Activated CD8-positive, alpha-beta memory T cell treated with anti-CD3 and anti-CD28 coated beads, Interleukin-2, amount 50 U/mL, for 1 hour (primary cell): ENCODE data around the gene NRCAM.
"Not testable (repeated sequence)": the region's sequence is repeated elsewhere in the genome, so short reads cannot be mapped to it uniquely, and the experiment has no call there.

Experiments
- DNase-seq: peaks from one replicate; pipeline ENCODE4 v3.0.0-alpha.2; 2020; ENCODE audit errors: extremely low read depth

Gene NRCAM

DNA sequence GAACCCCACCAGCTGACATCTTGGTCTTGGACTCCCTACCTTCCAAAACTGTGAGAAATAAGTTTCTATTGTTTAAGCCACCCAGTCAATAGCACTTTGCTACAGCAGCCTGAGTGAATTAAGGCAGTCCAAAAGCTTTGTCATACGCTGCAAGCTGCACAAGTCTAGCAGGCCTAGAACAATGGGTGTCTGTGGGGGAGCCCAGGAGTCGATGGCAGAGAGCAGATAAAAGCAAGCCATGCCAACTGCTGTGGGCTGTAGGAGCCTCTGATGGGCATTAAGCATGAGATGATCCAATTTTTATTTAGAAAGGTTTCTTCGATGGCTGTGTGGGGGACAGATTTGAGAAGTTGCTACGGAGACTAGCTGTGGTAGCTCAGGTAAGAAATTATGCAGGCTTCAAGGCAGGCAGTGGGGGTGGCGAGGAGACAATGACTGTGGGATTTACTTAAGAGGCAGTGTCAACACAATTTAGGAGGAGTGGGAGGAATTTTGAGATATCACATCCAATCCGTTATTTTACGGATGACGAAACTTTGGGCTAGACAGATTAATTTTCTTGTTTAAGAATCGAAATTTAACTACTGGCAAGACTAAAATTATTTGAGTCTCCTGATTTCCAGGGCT, 110.4 kb downstream of the NRCAM start:
- no peak for DNase-seq

DNA sequence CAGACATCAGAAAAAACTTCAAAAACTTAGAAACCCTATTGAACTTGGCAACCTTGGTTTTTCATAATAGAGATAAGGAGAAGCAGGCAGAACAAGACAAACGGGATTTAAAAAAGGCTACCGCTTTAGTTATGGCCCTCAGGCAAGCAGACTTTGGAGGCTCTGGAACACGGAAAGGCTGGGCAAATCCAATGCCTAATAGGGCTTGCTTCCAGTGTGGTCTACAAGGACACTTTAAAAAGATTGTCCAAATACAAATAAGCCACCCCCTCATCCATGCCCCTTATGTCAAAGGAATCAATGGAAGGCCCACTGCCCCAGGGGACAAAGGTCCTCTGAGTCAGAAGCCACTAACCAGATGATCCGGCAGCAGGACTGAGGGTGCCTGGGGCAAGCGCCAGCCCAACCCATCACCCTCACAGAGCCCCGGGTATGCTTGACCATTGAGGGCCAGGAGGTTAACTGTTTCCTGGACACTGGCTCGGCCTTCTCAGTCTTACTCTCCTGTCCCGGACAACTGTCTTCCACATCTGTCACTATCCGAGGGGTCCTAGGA, 115.3 kb downstream of the NRCAM start:
- DNase-seq = no peak

DNA sequence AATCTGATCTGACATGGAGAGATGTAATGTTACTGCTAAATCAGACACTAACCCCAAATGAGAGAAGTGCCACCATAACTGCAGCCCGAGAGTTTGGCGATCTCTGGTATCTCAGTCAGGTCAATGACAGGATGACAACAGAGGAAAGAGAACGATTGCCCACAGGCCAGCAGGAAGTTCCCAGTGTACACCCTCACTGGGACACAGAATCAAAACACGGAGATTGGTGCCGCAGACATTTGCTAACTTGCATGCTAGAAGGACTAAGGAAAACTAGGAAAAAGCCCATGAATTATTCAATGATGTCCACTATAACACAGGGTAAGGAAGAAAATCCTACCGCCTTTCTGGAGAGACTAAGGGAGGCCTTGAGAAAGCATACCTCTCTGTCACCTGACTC, 115.8 kb downstream of the NRCAM start:
- DNase-seq = not testable (repeated sequence)

DNA sequence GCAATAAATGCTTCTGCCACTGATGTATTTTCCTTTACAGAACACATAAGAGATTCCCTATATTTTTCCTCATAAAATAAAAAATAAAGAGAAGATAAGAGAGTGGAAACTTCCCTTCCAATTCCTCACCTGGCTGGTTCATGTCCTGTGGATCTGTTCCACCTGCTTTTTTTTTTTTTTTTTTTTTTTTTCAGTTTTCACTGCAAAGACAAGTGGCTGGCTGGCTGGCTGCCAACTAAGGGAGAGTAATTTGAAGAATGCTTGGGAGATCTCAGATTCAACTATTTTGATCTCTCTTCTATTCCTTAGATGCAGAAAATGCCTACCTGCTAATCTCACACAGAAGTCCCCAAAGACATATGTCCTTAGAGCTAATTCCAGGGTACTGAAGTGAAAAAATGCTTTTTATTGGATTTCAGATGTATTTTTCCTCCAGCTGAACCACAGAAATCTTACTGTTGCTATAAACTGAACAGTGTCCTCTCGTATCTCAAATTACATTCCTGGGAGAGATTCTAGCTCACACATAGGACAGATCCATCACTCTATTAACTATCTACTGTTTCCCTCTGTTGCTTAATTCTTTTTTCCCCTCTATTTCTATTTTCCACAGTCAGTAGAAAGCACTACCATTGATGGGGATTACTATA, 120.8 kb downstream of the NRCAM start:
- no peak for DNase-seq

DNA sequence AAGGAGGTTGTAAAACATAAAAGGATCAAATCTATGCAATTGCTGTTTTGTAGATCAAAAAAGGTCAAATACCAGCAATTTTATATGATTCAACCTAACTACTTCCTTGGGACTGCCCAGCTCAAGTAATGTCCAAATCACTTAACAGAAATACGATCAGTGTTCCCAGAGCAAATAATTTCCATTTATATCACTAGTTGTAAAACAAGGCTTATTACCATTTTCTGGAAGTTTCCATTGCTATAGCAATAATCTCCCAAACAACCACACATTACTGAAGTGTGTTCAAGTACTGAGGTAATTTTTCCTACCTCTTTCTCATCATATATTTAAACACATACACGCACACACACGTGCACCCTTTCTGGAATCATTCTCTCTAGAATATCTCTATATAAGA, 123.3 kb downstream of the NRCAM start:
- DNase-seq = no peak

DNA sequence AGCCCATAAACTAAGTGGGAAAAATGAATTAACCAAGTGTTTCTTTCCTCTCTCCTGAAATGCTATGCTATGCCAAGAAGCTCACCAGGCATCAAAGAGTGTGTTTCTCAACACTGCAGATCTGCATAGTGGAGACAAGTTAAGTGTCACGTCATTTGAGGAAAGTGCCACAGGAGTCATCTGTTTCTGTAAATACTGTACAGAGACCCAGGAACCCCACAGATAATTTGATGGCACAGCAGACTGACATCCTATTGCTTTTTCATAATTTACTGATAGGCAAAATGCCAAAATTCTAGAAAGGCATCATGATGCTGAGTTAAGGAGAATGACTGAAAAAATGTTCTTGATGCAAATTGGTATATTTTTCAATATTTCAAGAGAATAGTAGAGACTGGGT, 124.3 kb downstream of the NRCAM start:
- DNase-seq = no peak

DNA sequence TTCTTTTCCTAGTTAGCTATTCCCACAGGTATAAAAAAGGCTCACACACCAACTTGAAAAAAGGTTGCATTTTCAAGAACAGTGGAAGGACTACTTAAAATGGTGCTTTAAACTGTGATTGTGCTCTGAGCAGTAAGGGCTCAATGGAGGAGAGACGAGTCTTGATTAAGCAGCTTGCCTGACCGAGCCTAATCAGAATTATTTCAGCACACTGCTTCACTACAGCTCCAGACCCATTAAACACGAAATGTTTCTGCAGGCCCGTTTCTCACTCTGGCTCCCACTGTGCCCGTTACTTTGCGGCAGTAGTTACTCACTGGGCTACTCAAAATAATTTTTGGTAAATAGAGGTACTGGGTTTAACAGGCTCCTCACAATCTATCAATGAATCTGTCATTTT, 126.0 kb downstream of the NRCAM start:
- DNase-seq = no peak

DNA sequence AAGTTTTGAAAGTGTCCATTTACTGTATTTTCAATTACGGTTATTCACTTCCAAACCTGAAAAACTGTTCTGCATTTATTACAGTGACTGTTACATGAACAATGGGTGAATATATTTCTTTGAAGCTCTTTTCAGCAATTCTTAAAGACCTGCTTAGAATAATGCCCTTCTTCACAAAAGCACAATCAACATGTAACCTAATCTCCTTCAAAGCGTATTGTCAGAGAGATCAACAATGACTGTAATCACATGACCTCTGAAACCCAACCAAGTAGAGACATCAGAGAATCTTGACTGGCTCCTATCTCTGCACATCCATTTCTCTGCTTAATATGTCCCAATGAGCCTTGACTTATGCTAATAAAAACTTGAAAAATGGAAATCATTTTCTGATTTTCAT, 126.7 kb downstream of the NRCAM start:
- DNase-seq = no peak

DNA sequence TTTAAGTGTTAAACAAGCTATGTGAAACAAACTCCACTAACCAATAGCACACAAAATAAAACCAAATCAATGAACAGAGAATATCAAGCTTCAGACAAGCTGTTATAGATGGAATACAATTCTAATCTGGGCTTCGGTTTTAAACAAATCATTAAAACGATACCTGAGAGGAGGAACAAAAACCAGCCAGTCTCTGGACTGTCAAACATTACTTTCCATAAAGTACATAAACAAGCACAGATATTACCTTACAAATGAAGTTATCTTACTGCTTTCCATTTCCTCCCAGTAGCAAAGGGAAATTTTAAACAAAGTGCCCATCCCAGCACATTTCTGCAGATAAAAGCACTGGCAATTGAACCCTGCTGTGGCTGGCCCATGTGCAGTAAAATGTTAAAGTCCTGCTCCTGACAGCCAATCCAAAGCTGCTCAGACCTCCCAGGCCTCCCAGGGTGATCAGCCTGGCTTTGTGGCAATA, 128.0 kb downstream of the NRCAM start:
- no peak for DNase-seq

DNA sequence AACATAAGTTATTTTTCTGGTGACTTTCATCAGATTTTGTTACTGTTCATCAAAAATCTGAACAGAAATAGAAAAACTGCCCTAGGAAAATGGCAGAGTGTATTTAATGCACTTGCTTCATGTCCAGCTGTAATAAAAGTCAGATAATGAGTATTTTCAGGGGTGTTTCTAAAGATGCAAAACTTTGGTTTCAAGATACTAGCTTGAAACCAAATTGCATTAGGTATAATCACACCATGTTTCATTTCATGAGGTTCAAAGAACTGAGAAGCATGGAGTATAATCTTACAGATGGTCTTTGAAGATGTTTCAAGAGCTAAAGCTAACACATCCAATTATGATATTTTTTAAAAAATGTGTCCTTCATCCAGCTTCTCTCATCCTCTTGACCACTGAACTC, 128.9 kb downstream of the NRCAM start:
- no peak for DNase-seq

DNA sequence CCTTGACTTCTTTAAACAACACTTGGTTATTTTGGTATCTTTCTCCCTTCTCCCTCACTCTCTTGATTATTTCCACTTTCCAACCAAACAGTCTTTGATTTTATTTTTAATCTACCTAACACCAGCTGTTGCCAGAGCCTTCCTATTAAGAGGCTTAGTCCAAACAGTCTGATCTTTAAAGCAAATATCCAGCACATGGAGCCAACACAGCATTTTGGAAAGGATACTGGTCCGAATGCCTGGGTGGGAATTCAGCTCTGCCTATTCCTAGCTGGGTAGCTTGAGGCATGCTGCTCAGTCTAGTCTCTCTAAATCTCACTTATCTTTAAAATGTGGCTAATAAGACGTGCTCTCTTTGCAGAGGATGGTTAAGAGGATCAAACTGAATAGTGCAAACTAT, 129.3 kb downstream of the NRCAM start:
- DNase-seq = no peak

DNA sequence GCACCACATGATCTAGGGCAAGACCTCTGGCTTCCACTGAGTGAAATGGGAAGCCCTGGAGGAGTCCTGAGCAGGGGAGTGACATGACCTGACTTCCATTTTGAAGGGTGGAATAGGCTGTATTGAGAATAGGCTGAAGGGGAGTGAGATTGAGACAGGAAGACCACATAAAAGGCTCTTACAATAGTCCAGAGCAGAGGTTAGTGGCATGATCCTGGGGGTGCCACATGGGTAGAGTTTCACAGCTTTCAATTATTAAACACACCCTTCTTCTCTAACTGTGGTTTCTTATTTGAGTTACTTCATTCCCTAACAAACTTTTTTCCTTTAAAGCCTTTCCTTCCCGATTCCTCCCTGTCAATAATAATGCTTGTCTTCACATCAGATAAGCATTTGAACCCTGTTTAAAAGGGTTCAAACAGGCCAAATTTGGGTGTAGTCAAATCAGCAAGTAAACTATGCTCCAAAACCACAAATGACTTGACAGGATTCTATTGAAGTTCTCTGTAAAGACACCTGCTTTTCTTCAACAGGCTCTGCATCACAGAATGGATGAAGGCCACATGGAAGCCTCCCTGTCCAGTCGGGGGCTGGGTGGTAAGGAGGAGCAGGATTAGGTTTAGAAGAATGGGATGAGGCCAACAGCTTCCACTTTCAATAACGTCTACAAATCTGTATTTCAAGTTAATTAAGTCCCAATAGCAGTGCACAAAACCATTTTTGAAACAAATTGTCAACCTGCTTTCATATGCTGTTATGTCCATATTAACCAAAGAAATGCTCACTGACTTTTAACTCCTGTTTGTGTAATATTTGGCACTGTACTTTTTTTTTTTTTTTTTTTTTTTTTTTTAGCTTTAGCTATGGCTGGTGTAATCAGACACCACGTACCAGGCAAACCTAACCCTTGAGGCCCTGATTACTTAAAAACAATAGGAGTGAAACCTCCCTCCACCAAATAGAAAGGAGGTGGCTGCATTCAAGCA, 131.9 kb downstream of the NRCAM start:
- no peak for DNase-seq

DNA sequence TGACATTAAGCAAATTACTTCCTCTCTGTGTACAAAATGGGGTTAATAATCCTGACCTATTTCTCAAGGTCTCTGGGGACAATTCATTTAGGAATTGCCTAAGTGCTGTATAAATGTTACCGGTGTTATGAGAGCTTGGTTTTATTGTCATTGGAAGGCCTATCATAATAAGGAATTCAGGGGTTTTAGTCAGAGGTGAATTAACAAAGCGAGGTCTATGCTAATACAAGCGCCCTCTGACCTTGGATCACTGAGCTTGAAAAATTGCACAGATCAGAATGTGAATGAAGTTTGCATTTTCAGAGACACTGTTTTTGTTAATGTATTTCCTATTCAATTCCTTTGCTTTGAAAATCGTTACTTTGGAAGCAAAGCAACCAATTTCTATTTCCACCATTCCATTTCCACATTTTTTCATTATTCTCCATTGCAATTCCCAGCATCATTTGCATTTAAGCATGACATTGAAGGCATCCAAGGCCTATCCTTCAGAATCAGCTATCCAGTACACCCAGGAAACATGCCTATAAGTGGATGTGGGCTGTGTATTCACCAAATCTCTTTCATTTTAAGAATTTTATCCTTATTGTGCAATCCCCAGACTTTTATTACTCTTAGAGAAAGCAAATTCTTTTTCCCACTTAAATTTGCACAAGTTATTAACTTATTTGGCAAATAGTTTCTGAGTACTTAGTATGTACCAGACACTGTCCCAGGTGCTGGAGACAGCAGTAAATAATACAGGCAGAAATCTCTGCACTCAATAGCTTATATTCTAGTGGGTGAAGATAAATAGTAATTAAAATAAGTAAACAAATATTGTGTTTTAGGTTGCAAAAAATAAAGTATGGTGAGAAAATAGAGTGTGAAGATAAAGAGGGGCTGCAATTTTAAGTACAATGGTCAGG, 133.1 kb downstream of the NRCAM start:
- DNase-seq = no peak

DNA sequence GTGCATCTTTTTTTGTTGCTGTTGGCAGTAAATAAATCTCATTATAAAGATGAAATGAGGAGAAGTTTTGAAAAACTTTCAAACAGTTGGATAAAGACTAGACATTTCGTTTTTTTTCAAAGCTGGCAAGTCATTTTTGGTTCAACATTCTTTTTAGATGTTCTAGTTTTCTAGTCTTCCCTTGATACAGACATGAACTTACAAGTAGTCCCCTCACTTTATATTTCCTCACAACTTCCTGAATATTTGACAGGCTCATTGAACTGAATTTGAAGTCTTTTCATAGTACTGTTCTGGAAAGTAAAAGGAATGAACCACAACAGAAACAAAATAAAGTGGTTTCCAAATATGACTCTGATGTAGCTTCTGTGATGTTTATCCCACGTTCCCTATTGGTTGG, 134.2 kb downstream of the NRCAM start:
- DNase-seq = no peak

DNA sequence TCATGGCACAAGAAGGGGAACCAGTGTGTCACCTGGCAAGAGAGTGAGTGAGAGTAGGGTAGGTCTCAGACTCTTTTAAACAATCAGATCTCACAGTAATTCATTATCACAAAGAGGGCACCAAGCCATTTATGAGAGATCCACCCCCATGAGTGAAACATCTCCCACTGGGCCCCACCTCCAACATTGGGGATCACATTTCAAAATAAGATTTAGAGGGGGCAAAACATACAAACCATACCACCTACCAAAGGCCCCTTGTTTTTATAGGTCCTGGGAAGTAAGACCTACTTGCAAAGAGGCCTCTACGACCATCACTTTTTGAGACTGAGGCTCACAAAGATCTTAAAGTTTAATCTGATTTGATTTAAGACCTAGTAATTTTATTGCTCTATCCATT, 134.9 kb downstream of the NRCAM start:
- no peak for DNase-seq

DNA sequence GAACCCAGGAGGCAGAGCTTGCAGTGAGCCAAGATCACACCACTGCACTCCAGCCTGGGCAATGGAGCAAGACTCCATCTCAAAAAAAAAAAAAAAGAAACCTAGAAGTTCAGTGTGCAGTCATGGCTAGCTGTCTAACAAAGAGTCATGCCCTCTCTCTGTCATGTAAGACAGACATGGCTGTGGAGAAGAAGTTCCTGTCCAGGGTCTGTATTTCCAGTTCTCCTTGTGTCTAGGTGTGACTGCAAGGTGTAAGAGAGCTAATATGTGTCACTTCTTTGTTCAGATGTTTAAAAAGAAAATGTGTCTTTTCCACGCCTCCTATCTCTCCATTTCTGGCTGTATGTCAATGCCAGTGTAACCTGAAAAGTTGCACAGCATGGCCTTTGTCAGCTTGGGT, 139.5 kb downstream of the NRCAM start:
- no peak for DNase-seq

DNA sequence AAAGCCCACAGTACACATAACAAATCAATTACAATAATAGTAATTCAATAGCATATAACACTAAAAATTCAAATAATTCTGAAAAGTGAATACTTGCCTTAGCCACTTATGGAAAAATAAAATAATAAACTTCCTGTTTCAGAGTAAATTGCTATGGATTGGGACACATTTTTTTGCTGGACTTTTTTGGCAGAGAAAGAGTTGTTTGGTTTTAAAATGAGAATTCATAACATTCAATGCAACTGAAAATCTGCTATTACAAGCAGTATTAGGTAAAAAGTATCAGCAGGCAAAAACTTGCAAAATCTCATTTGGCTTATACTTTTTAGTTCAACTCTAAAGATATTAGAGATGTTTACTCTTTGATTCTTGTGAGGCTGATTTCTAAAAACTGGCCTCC, 141.7 kb downstream of the NRCAM start:
- no peak for DNase-seq

DNA sequence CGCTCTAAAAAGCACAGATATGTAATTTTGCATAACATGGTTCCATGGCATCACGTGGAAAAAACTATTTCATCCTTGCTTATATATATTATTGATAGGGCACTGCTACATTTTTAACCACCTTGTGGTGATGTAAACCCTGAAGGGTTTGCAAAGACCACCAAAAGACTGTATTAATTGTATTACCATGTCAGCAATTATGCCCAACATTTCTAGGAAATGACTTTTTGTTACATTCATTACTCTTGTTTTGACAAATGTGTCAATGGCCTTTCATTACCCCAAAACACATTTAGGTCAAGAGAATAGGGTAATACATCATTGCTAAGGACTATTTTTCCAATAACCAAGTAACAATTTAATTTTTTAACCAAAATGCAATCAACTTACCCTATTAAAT, 142.2 kb downstream of the NRCAM start:
- no peak for DNase-seq

DNA sequence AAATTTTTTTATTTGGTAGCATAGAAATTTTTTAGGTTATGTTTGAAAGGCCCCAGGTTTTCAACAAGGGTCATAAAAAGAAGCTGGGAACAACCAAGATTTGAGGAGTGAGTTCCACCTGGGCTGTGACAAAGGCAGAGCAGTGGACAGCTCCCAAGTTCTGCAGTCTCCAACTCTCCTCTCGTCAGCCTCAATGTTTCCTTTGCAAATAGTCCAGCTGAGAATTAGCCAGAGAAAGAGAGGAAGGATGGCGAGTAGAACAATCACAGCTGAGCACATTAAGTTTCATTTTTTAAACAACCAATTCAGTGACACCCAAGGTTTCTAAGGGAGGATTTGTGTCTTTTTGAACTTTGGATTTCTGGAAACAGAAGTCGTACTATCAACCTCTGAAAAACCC, 143.2 kb downstream of the NRCAM start:
- no peak for DNase-seq

DNA sequence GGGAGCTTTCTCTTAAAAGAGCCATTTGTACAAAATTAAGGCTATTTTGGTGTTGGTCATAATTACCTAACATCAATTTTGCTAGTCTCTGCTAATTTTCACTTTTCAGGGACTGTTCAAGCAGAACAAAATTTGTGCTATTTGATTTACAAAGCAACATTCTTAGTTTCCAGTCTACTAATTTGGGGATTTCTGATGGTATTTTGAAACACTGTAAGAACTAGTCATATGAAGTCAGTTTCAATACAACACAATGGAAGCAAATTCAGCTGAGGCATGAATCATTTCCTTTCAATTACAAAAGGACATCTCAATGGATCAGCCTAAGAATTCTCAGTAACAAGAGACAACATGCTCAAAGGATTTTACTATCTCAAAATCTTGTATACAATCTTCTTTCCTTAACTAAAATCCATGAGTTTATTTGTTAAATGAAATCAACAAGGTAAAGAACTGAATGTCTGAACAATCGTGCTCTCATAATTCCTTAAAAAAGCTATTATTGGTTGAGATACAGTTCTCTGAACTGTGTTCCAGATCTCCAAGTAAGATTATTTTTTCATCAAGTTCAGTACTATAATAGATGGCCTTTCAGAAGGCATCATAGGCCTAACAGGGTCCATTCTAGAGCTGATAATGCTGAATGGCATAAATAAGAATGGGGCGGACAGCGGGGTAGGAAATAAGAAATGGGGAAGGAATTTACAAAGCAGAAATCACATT, 144.6 kb downstream of the NRCAM start:
- DNase-seq = no peak

DNA sequence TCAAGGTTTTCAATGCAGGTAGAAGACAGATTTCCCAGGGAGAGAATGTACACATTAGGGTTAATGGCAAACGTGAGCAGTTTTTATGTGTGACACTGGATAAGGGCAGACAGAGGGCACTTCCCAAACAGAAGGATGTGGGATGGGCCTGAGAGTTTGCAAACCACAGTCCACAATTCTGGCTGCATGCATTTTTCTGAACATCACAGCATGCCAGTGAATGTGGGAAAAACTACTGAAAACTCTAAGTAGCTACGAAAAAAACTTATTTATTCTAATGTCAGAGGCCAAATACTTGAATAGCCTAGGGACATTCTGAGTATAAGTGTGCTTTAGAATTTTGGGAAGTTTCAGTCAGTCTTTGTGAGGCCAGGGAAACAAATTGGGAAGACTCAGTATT, 145.9 kb downstream of the NRCAM start:
- DNase-seq = no peak
